ENCODE data around the gene USP5.
"Not testable (repeated sequence)": the region's sequence is repeated elsewhere in the genome, so short reads cannot be mapped to it uniquely, and the experiment has no call there.

DNA sequence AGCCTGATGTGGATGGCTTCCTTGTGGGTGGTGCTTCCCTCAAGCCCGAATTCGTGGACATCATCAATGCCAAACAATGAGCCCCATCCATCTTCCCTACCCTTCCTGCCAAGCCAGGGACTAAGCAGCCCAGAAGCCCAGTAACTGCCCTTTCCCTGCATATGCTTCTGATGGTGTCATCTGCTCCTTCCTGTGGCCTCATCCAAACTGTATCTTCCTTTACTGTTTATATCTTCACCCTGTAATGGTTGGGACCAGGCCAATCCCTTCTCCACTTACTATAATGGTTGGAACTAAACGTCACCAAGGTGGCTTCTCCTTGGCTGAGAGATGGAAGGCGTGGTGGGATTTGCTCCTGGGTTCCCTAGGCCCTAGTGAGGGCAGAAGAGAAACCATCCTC is 18.4 kb downstream of the USP5 start:
- TF ChIP-seq, protein P1, sequence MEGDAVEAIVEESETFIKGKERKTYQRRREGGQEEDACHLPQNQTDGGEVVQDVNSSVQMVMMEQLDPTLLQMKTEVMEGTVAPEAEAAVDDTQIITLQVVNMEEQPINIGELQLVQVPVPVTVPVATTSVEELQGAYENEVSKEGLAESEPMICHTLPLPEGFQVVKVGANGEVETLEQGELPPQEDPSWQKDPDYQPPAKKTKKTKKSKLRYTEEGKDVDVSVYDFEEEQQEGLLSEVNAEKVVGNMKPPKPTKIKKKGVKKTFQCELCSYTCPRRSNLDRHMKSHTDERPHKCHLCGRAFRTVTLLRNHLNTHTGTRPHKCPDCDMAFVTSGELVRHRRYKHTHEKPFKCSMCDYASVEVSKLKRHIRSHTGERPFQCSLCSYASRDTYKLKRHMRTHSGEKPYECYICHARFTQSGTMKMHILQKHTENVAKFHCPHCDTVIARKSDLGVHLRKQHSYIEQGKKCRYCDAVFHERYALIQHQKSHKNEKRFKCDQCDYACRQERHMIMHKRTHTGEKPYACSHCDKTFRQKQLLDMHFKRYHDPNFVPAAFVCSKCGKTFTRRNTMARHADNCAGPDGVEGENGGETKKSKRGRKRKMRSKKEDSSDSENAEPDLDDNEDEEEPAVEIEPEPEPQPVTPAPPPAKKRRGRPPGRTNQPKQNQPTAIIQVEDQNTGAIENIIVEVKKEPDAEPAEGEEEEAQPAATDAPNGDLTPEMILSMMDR (conservative IDR thresholded peaks at IDR 0.05; ENCODE audit: low read length), result not testable (repeated sequence)
- not testable (repeated sequence) for TF ChIP-seq EZH2phosphoT487 (IDR thresholded peaks at IDR 0.05; ENCODE audit: borderline replicate concordance, low read depth, low read length)

Data from OCI-LY7 (cell line).